Adrenal gland (tissue), 12 donors: ENCODE results near the gene PRDM10. TPM values are rescaled to one million over a fixed set of nuclear protein-coding genes. Genes with fewer than 3 reads are reported as not detected.

Experiments
- DNase-seq, 7 donors: peaks; one replicate each; pipeline ENCODE4 v3.0.0-alpha.2; 2019 to 2020
- H3K27ac ChIP-seq, 5 donors: fragments of 200-600 bp; sonication (generic) in 4 of 5; 1 replicate in 3 of 5; 2 replicates in 2 of 5; pipeline versions ENCODE4 v1.5.1 to v1.8.0; 2016 to 2020; ENCODE audit warnings: mild to moderate bottlenecking in 1 of 5
- H3K27me3 ChIP-seq: fragments of 200-600 bp; 2 replicates; pipeline ENCODE4 v1.8.0; 2021
- H3K36me3 ChIP-seq, 2 donors: fragments of 200-600 bp; replicated peaks in 1 of 2; 1 replicate in 1 of 2; 2 replicates in 1 of 2; pipeline versions ENCODE4 v1.5.1 to v1.8.0; 2018 to 2022
- H3K4me1 ChIP-seq, 2 donors: fragments of 200-600 bp; replicated peaks in 1 of 2; 1 replicate in 1 of 2; 2 replicates in 1 of 2; pipeline versions ENCODE4 v1.5.1 to v1.8.0; 2018 to 2021
- H3K4me3 ChIP-seq, 4 donors: fragments of 200-600 bp; sonication (generic) in 3 of 4; one replicate each; pipeline ENCODE4 v1.5.1; 2016 to 2018
- H3K9me3 ChIP-seq, 3 donors: fragments of 200-600 bp; sonication (generic) in 1 of 3; replicated peaks in 1 of 3; 1 replicate in 2 of 3; 2 replicates in 1 of 3; pipeline versions ENCODE4 v1.5.1 to v1.8.0; 2016 to 2021
- POLR2A ChIP-seq, 2 donors: fragments of 450-650 bp; IDR thresholded peaks; one replicate each; pipeline ENCODE4 v1.6.1; 2017; ENCODE audit warnings: antibody characterized with exemption in 2 of 2, mild to moderate bottlenecking in 2 of 2, moderate library complexity in 1 of 2
- WGBS, 4 donors: extraction: QIAGEN DNeasy Blood & Tissue Kit in 2 of 4; methylation state at CpG; one replicate each; pipeline versions ENCODE4 v1.1.5 to v1.1.7; 2013 to 2017; 5-methylcytosine and 5-hydroxymethylcytosine counted together
- intact Hi-C, 2 donors: fragments of 100-400 bp; cut with DNase I; formaldehyde crosslinking; loops; one replicate each; pipeline versions ENCODE4 v1.14.1 to v1.15.0; 2022 to 2023
- polyA plus RNA-seq, 3 donors: library from polyadenylated mRNA; stranded (reverse); fragments of 200-250 nt in 2 of 3; fragments of 350-450 nt in 1 of 3; fragmentation: Illumina TruSeq in 1 of 3; extraction: RNeasy Lipid Tissue Mini Kit (QIAGEN cat#74804) in 1 of 3; gene quantifications; one replicate each; pipeline ENCODE4 v1.2.3, GENCODE V29; 2013 to 2014
- total RNA-seq, 9 donors: library from RNA; depleted of rRNA in 4 of 9; stranded (reverse); fragments of >200 nt in 4 of 9; fragments of 120-200 nt in 1 of 9; fragmentation: NEBNext Ultra II Directional in 1 of 9; extraction: Animal tissue kit (Norgen Biotek cat#: 25700) in 1 of 9; gene quantifications; one replicate each; pipeline versions ENCODE4 v1.1.0 to v1.2.4, GENCODE V29; 2013 to 2023
- TF ChIP-seq, protein P1 (sequence below), 6 experiments: fragments of 450-650 bp in 4 of 6; fragments of 200-600 bp in 2 of 6; sonication (generic) in 1 of 6; IDR thresholded peaks; 1 replicate in 5 of 6; 2 replicates in 1 of 6; pipeline versions ENCODE4 v1.5.1 to v1.8.0; 2016 to 2021; ENCODE audit warnings: antibody characterized with exemption in 6 of 6, mild to moderate bottlenecking in 2 of 6, moderate library complexity in 1 of 6
- donor health status: healthy with polysubstance abuse.
- donor health status: Bipolar disorder and iron deficiency.
- donor health status: DM: yes; HTN: yes; CAD: no.
- donor health status: DM: no; HTN: no; CAD: no.
- donor health status: DM: no; HTN: no; CAD: no.
- donor health status: DM: yes; HTN: yes; CAD: no.

Gene PRDM10
- total and polyA plus RNA-seq, 12 donors = 2.3 to 10.1 (median 6.4) TPM

DNA sequence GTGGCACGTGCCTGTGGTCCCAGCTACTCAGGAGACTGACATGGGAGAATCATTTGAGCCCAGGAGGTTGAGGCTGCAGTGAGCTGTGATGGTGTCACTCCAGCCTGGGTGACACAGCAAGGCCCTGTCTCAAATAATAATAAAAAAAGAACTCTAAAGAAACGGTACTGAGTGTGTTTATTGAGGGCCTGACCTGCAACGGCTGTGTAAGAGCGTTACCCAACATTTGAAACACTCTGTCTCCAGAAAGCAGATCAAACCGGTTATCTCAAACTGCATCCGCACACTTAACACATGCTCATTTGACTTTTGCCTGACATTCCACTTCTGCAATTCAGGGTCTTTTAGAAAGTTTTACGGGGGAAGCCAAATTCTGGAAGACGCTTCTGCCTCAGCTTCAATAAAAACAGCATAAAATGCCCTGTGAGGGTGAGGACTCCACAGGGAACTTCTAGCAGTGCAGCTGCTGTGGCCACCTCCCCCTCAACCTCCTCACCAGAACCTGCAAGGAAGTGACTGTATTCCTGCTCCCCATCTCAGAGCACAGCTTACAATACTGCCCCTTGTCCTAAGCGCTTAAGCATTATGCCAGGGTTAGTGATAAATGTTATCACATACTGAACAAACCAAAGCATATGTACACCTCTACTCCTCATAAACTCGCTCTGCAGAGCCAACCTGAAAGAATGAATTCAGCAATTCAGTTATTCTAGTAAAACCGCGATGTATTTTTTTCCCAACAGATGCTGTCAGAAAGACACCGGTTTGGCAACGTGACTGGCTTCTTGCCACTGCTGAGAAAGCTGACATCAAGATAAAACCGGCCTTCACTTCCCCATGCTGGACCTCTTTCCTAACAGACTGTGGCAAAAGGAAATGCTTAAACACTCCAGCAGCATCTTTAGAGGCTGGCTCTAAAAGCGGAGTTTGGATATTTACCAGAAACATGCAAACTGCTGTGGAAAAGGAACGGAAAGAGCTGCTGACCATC is 52.2 kb downstream of the PRDM10 start:
- H3K9me3 ChIP-seq = no peaks in the 10 kb centered on the region
- H3K27me3 ChIP-seq = no peaks in the 10 kb centered on the region
- DNase-seq = peak; percentile 69 to 89 (median 78)
- H3K36me3 ChIP-seq = no peaks in the 10 kb centered on the region
- H3K27ac ChIP-seq = peak overlapping the region in 3 of 5 donors; percentile 34 to 75 (median 65)
- no peak overlapping the region for H3K4me3 ChIP-seq
- TF ChIP-seq, protein P1, sequence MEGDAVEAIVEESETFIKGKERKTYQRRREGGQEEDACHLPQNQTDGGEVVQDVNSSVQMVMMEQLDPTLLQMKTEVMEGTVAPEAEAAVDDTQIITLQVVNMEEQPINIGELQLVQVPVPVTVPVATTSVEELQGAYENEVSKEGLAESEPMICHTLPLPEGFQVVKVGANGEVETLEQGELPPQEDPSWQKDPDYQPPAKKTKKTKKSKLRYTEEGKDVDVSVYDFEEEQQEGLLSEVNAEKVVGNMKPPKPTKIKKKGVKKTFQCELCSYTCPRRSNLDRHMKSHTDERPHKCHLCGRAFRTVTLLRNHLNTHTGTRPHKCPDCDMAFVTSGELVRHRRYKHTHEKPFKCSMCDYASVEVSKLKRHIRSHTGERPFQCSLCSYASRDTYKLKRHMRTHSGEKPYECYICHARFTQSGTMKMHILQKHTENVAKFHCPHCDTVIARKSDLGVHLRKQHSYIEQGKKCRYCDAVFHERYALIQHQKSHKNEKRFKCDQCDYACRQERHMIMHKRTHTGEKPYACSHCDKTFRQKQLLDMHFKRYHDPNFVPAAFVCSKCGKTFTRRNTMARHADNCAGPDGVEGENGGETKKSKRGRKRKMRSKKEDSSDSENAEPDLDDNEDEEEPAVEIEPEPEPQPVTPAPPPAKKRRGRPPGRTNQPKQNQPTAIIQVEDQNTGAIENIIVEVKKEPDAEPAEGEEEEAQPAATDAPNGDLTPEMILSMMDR (IDR thresholded peaks at IDR 0.05) = no peak
- no peak for TF ChIP-seq POLR2A (IDR thresholded peaks at IDR 0.05)
- intact Hi-C loops = no loop called here
- H3K4me1 ChIP-seq = peaks cover 0 to 7% of the 10 kb centered on the region in 2 donors
- WGBS, 4 donors = 40 to 53% (median 45%) methylated on average over 17 of the region's 17 CpGs

DNA sequence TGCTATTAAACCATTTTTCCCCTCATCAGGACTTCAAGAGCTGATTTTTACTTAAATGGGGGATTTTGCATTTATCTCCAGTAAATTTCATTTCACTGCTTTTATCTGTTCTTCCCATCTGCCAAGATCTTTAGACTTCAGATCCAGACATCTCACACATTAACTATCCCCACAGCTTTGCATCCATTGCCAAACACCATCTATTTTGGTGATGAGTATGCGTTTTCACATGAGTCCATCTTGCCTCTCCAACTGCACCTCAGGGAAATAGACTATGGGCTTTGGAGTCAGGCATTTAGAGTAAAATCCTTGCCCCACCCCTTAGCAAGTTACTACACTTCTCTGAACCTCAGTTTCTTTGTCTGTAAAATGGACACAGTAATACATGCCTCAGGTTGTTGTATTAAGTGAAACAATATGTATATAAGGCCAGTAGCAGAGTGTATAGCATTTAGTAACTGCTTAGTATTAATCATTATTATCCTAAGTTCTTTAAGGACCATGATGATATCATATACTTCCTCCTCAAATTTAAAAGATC is 53.6 kb downstream of the PRDM10 start:
- peaks cover 0 to 7% of the 10 kb centered on the region in 2 donors for H3K4me1 ChIP-seq
- intact Hi-C loops = no loop called here

DNA sequence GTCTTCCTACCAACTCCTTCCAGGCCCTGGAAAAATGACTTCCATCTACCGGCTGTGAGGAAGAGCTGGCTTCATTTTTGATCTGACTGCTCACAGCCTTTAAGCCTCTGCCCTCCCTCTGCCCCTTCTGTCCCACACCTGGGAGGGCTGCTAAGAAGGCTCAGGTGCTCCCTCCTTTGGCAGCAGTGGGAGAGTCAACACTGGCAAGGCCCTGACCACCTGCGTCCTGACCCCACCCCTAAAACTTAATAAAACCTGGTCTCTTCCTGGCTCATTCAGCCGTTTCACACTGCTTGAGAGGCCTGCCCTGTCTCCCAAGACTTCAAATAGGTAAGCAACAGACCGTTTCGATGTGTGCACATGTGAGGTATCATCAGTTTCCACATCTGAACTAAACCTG is 55.2 kb downstream of the PRDM10 start:
- Histone ChIP-seq H3K4me1 (peaks cover 0 to 7% of the 10 kb centered on the region in 2 donors), H3K36me3 (no peaks in the 10 kb centered on the region), H3K9me3 (no peaks in the 10 kb centered on the region), H3K27ac (no peak overlapping the region), H3K4me3 (no peak overlapping the region), H3K27me3 (no peaks in the 10 kb centered on the region)
- intact Hi-C loops = no loop called here
- TF ChIP-seq, protein P1 (IDR thresholded peaks at IDR 0.05) = no peak
- no peak for TF ChIP-seq POLR2A (IDR thresholded peaks at IDR 0.05)
- WGBS, 4 donors = 90 to 96% (median 94%) methylated on average over 5 of the region's 5 CpGs
- DNase-seq = no peak

More for the DNA sequence above, 53.6 kb downstream of the PRDM10 start:
- TF ChIP-seq, protein P1 (IDR thresholded peaks at IDR 0.05) = no peak
- TF ChIP-seq POLR2A (IDR thresholded peaks at IDR 0.05) = no peak
- DNase-seq = no peak
- Histone ChIP-seq H3K36me3 (no peaks in the 10 kb centered on the region), H3K9me3 (no peaks in the 10 kb centered on the region), H3K27me3 (no peaks in the 10 kb centered on the region), H3K4me3 (no peak overlapping the region), H3K27ac (no peak overlapping the region)
- WGBS, 4 donors = 88 to 95% (median 93%) methylated on average over 1 of the region's 1 CpG

DNA sequence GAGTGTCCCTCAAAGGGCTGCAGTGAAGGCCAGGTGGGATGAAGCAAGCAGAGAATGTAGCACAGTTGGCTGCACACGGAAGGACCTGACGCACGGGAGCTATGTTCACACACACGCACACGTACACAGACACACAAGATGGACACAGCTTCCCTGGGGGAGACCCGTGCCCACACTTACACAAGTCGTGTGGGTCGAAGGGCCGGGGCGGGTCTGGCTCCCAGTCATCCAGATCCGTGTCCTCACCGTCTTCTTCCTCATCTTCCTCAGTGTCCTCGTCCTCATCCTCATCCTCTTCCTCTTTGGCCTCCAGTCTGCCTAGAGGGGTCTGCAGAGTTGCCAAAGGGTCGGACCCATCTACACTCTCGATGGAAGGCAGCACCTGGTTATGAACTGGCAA is 55.7 kb downstream of the PRDM10 start:
- Histone ChIP-seq H3K27ac (no peak overlapping the region), H3K4me1 (peaks cover 0 to 7% of the 10 kb centered on the region in 2 donors), H3K36me3 (peaks cover 0 to under 1% of the 10 kb centered on the region in 2 donors), H3K4me3 (no peak overlapping the region), H3K27me3 (no peaks in the 10 kb centered on the region), H3K9me3 (no peaks in the 10 kb centered on the region)
- 95 to 98% (median 97%) methylated on average over 15 of the region's 15 CpGs for WGBS, 4 donors
- TF ChIP-seq POLR2A (IDR thresholded peaks at IDR 0.05) = no peak
- TF ChIP-seq, protein P1 (IDR thresholded peaks at IDR 0.05) = no peak
- no peak for DNase-seq
- intact Hi-C loops = no loop called here
